GM21423 (cell line): Measurements from ENCODE around the gene BABAM2.

Source experiments
- ATAC-seq: cut with Tn5 transposase; IDR thresholded peaks from one replicate; pipeline ENCODE4 v1.9.1; 2021; ENCODE audit warnings: mild to moderate bottlenecking, moderate library complexity; ENCODE audit not compliant: unreplicated experiment

Gene BABAM2

GRCh38 chr2:28270456-28271152 is 380.1 kb downstream of the BABAM2 start:
- ATAC-seq = no peak

- no peak for ATAC-seq
Observed at GRCh38 chr2:28271231-28271918, 380.8 kb downstream of the BABAM2 start.

GRCh38 chr2:28271919-28272250 is 381.4 kb downstream of the BABAM2 start:
- ATAC-seq = no peak

GRCh38 chr2:28273751-28274150 is 383.2 kb downstream of the BABAM2 start:
- no peak for ATAC-seq

- ATAC-seq = no peak
Observed at GRCh38 chr2:28274911-28275685, 384.6 kb downstream of the BABAM2 start.

GRCh38 chr2:28276076-28276618 is 385.6 kb downstream of the BABAM2 start:
- peak; percentile 41 for ATAC-seq

- ATAC-seq = no peak
Observed at GRCh38 chr2:28276807-28277206, 386.3 kb downstream of the BABAM2 start.

- no peak for ATAC-seq
Observed at GRCh38 chr2:28277466-28277865, 386.9 kb downstream of the BABAM2 start.

GRCh38 chr2:28279371-28279770 is 388.8 kb downstream of the BABAM2 start:
- no peak for ATAC-seq

- ATAC-seq = no peak
Observed at GRCh38 chr2:28280619-28281018, 390.1 kb downstream of the BABAM2 start.

- ATAC-seq = no peak
Observed at GRCh38 chr2:28281739-28282138, 391.2 kb downstream of the BABAM2 start.

- no peak for ATAC-seq
Observed at GRCh38 chr2:28282248-28282647, 391.7 kb downstream of the BABAM2 start.

- no peak for ATAC-seq
Observed at GRCh38 chr2:28282861-28283646, 392.5 kb downstream of the BABAM2 start.

GRCh38 chr2:28283861-28284260 is 393.3 kb downstream of the BABAM2 start:
- no peak for ATAC-seq

- ATAC-seq = no peak
Observed at GRCh38 chr2:28286678-28287077, 396.1 kb downstream of the BABAM2 start.

- no peak for ATAC-seq
Observed at GRCh38 chr2:28287256-28287915, 396.9 kb downstream of the BABAM2 start.

GRCh38 chr2:28288620-28289019 is 398.1 kb downstream of the BABAM2 start:
- ATAC-seq = no peak

- no peak for ATAC-seq
Observed at GRCh38 chr2:28291811-28292440, 401.4 kb downstream of the BABAM2 start.

GRCh38 chr2:28292491-28292890 is 402.0 kb downstream of the BABAM2 start:
- ATAC-seq = no peak

GRCh38 chr2:28293416-28293815 is 402.9 kb downstream of the BABAM2 start:
- no peak for ATAC-seq
